ENCODE data around the gene ZFYVE28.
"Not testable (repeated sequence)": the region's sequence is repeated elsewhere in the genome, so short reads cannot be mapped to it uniquely, and the experiment has no call there.

Gene ZFYVE28

GRCh38 chr4:2417765-2418649, at the start of gene ZFYVE28:
TSS of gene ZFYVE28 (minus strand) at chr4:2418645. CDS start at chr4:2418323, 322 bp downstream.
- peak; percentile 80 for DNase-seq

GRCh38 chr4:2465544-2465943, 47.1 kb upstream of the ZFYVE28 start:
- DNase-seq = not testable (repeated sequence)

- DNase-seq = no peak
Measured at GRCh38 chr4:2465032-2465431, 46.6 kb upstream of the ZFYVE28 start.

- no peak for DNase-seq
Measured at GRCh38 chr4:2462992-2463762, 44.7 kb upstream of the ZFYVE28 start.

- peak; percentile 38 for DNase-seq
Measured at GRCh38 chr4:2462218-2462991, 44.0 kb upstream of the ZFYVE28 start.

- no peak for DNase-seq
Measured at GRCh38 chr4:2461246-2461960, 43.0 kb upstream of the ZFYVE28 start.

GRCh38 chr4:2459589-2460349, 41.3 kb upstream of the ZFYVE28 start:
- no peak for DNase-seq

GRCh38 chr4:2458546-2459491, 40.4 kb upstream of the ZFYVE28 start:
- no peak for DNase-seq

GRCh38 chr4:2457481-2458295, 39.2 kb upstream of the ZFYVE28 start:
- no peak for DNase-seq

- DNase-seq = no peak
Measured at GRCh38 chr4:2451821-2452785, 33.7 kb upstream of the ZFYVE28 start.

GRCh38 chr4:2451036-2451520, 32.6 kb upstream of the ZFYVE28 start:
- no peak for DNase-seq

- no peak for DNase-seq
Measured at GRCh38 chr4:2450394-2451035, 32.1 kb upstream of the ZFYVE28 start.

- DNase-seq = no peak
Measured at GRCh38 chr4:2449511-2450392, 31.3 kb upstream of the ZFYVE28 start.

- DNase-seq = no peak
Measured at GRCh38 chr4:2449051-2449450, 30.6 kb upstream of the ZFYVE28 start.

- DNase-seq = no peak
Measured at GRCh38 chr4:2448589-2448988, 30.1 kb upstream of the ZFYVE28 start.
